CD4-positive, alpha-beta T cell treated with Interleukin-15 for 4 hours (primary cell): ENCODE data around the gene TNC.
"Not testable (repeated sequence)": the region's sequence is repeated elsewhere in the genome, so short reads cannot be mapped to it uniquely, and the experiment has no call there.

Experiments
- DNase-seq: peaks from one replicate; pipeline ENCODE4 v3.0.0-alpha.2; 2020; ENCODE audit warnings: low spot score

The TNC gene

DNA sequence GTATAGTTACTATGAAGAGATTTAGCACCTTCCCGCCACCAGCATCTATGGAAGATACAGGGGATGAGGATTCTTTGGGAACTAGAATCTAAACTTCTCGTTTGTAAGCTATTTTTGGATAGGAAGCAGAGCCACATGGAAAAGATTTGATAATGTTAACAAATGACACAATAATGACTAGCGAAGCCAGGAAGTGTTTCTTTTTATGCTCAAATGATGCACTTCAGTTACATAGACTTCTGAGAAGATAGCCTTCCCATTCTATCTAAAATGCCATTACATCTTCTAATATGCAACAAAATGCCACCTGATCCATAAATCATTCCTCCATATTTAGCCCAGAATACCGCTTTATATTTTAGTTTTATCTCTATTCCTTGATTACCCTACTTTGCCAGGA is 17.0 kb upstream of the TNC start:
- DNase-seq, result no peak

- no peak for DNase-seq
These were observed 15.7 kb upstream of the TNC start for GRCh38 chr9:115133649-115134048.

GRCh38 chr9:115132648-115133047 is 14.7 kb upstream of the TNC start:
- no peak for DNase-seq

GRCh38 chr9:115130176-115130575 is 12.2 kb upstream of the TNC start:
- no peak for DNase-seq

DNA sequence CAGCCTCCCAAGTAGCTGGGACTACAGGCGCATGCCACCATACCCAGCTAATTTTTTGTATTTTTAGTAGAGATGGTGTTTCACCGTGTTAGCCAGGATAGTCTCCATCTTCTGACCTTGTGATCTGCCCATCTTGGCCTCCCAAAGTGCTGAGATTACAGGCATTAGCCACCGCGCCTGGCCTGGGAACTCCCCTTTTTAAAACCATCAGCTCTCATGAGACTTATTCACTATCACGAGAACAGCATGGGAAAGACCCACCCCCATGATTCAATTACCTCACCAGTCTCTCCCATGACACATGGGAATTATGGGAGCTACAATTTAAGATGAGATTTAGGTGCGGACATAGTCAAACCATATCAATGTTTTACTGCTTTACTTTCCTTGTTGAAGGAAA is 10.8 kb upstream of the TNC start:
- not testable (repeated sequence) for DNase-seq

DNA sequence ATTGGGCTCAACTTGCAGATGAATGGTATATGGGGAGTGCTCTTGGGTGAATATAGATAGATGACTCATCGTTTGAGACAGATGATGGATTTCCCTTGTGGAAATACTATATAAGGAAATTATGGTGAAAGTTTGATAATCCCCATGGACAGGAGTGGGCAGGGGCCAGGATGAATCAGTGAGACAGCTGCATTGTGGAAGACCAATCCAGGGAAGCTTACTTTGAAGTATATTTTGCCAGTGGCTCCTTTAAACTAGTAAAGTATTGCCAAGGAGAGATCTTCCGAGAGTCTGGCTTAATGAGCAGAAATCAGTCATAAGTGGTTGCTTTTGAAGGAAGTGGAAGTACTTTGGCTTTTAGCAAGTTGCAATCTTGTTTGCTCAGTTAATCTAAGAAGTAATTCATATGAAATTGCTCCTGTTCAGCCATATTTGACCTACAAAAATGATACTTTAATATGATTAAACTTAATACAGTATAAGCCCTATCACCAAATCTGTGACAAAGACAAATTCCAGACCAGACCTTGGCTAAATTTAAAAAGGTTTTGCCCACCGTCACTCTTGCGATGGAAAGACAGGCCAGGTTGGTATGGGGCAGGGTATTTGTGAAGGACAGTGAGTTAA is 9.3 kb upstream of the TNC start:
- DNase-seq, result no peak

GRCh38 chr9:115126404-115126803 is 8.4 kb upstream of the TNC start:
- no peak for DNase-seq

DNA sequence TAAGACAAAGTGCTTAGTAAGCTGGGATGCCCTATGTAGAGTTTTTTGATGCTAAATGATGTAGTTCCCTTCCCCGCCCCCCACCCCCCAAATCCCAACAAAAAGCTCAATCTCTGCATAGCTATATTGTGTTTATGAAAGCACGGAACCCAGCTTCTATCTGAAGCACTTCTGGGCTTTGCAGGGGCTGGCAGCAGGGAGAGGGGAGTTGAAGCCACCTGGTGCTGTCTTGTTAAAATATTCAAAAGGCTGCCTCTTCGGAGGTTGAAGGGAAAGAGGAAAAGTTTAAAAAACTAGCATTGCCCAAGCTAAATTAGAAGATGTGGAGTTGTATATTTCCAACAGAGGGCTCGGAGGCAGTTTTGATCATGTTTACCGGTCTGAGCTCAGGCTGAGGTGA is 5.0 kb upstream of the TNC start:
- DNase-seq, result no peak

DNA sequence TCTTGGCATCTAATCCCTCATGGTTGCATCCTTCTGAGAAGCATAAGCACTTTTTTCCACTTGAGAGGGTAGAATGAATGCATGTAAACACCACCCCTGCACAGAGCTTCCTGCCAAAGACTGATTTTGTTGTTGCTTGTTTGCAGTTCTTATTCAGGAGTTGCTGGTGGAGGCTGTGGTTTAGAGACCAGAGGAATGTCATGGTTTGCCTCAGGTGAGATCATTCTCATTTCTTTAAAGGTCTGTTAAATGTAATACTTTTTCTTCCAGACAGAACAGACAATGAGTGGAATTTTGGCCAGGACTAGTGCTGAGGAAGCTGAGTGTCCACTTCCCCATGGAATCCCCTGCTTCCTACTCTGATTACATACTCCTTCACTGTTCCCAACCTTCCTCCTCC is 3.2 kb upstream of the TNC start:
- DNase-seq, result no peak

- DNase-seq, result no peak
These were observed 892 bp upstream of the TNC start for GRCh38 chr9:115118879-115119218.

- DNase-seq, result no peak
These were observed 1.3 kb downstream of the TNC start for GRCh38 chr9:115116421-115117284.

- no peak for DNase-seq
These were observed 2.0 kb downstream of the TNC start for GRCh38 chr9:115115924-115116323.

DNA sequence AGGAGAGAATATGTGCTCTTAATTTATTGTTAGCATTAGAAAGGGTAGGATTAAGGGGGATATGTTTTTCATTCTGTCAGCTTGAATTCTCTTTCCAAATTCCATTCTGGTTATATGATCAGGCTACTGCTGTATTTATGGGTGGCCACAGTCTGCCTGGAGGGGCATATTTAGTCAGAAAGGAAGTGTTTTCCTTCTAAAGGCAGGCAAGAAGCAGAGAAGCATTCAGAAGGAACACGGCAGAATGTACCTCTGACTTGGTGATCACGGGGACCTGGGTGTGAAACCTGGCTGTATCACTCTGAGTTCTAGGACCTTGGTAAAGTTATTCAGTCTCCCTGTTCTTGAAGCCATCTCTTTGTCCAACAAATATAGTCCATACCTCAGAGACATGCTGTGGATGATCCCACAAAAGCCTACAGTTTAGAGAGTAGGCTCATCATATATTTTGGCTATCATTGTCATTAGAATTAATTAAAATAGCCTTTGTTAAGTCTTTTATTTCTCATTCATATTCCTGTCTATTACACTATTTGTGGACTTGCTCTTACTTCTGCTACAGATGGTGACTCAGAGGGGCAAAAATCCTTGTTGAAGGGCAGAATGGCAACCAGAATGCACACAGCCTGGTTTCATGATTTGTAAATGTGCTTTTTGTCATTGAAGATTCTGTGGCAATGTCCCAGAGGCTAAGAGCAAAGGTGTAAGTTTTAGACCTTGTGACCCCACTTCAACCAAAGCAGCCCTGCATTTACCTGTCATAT is 2.7 kb downstream of the TNC start:
- no peak for DNase-seq

DNA sequence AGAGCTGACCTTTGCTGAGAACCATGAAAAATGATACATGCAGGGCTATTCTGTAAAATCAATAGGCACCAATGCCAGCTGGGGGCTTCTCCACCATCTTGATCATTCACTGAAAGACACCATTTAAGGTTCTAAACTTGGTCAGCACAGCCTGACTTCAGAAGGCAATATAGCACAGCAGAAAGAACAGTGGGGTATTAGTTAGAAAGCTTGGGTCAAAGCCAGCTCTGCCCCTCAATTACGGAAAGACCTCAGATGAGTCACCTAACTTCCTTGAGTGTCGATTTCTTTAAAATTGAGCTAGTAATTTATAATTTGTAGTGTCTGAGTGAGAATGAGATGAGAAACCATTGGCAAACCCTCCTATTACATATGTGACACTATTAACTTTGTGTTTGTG is 3.4 kb downstream of the TNC start:
- DNase-seq, result no peak

- no peak for DNase-seq
These were observed 3.9 kb downstream of the TNC start for GRCh38 chr9:115114084-115114483.

DNA sequence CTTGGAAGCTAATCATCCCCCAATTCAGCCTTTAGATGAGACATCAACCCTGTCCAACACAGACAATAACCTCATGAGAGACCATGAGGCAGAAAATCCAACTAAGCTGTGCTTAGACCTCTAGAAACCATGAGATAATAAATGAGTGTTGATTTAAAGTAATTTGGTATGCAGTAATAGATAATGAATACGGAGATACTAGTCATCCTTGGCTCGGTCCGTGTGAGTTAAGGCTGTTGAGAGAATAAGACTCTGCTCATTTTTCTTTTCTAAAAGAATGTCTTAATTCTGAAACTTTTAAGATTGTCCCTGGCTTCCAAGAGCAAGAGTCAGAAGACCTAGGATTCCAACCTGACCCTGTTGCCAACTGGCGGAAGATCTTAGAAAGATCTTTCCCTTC is 6.1 kb downstream of the TNC start:
- DNase-seq, result no peak

GRCh38 chr9:115109486-115109885 is 8.5 kb downstream of the TNC start:
- no peak for DNase-seq

GRCh38 chr9:115107701-115108100 is 10.3 kb downstream of the TNC start:
- no peak for DNase-seq

GRCh38 chr9:115106642-115107041 is 11.3 kb downstream of the TNC start:
- DNase-seq, result no peak

GRCh38 chr9:115106001-115106400 is 12.0 kb downstream of the TNC start:
- no peak for DNase-seq

GRCh38 chr9:115104908-115105307 is 13.0 kb downstream of the TNC start:
- no peak for DNase-seq

GRCh38 chr9:115103746-115104477 is 14.0 kb downstream of the TNC start:
- DNase-seq, result no peak
